H9 (cell line): ENCODE data around the gene TFF2. TPM values are rescaled to one million over a fixed set of nuclear protein-coding genes. Genes with fewer than 3 reads are reported as not detected.

Experiments used
- DNase-seq: peaks from one replicate; pipeline ENCODE4 v3.0.0-alpha.2; 2017
- H2AFZ ChIP-seq: one replicate; pipeline ENCODE4 v1.6.1; 2013; ENCODE audit warnings: mild to moderate bottlenecking, low read length, control low read depth, moderate library complexity
- H2AK5ac ChIP-seq: 2 replicates; pipeline ENCODE4 v1.6.1; 2013; ENCODE audit warnings: low read length, control low read depth, mixed read lengths; ENCODE audit not compliant: insufficient read length
- H2BK120ac ChIP-seq: one replicate; pipeline ENCODE4 v1.6.1; 2013; ENCODE audit warnings: low read depth, mild to moderate bottlenecking, low read length, control low read depth, inconsistent platforms; ENCODE audit not compliant: poor library complexity, severe bottlenecking
- H2BK12ac ChIP-seq: 2 replicates; pipeline ENCODE4 v1.6.1; 2013; ENCODE audit warnings: low read length, control low read depth, mixed read lengths, low read depth; ENCODE audit not compliant: insufficient read length
- H2BK15ac ChIP-seq: 2 replicates; pipeline ENCODE4 v1.6.1; 2013; ENCODE audit warnings: low read depth, low read length, control low read depth
- H2BK20ac ChIP-seq: one replicate; pipeline ENCODE4 v1.6.1; 2013; ENCODE audit warnings: low read depth, mild to moderate bottlenecking, low read length, control low read depth, inconsistent platforms; ENCODE audit not compliant: poor library complexity, severe bottlenecking
- H2BK5ac ChIP-seq: 2 replicates; pipeline ENCODE4 v1.6.1; 2013; ENCODE audit warnings: low read length, control low read depth, mixed read lengths; ENCODE audit not compliant: insufficient read length
- H3K14ac ChIP-seq: 2 replicates; pipeline ENCODE4 v1.6.1; 2013; ENCODE audit warnings: low read length, control low read depth; ENCODE audit not compliant: insufficient read depth
- H3K18ac ChIP-seq: 2 replicates; pipeline ENCODE4 v1.6.1; 2013; ENCODE audit warnings: low read depth, mild to moderate bottlenecking, mixed read lengths, low read length, control low read depth; ENCODE audit not compliant: insufficient read length
- H3K23ac ChIP-seq: 2 replicates; pipeline ENCODE4 v1.6.1; 2013; ENCODE audit warnings: low read length, control low read depth, mixed read lengths, low read depth; ENCODE audit not compliant: insufficient read length
- H3K23me2 ChIP-seq: 2 replicates; pipeline ENCODE4 v1.6.1; 2013; ENCODE audit warnings: low read depth, mild to moderate bottlenecking, mixed read lengths, low read length, control low read depth; ENCODE audit not compliant: insufficient read length, poor library complexity, severe bottlenecking
- H3K27ac ChIP-seq: 2 replicates; pipeline ENCODE4 v1.5.1; 2013; ENCODE audit warnings: low read length, control low read depth, mixed read lengths, low read depth; ENCODE audit not compliant: insufficient read length
- H3K27me3 ChIP-seq: 2 replicates; pipeline ENCODE4 v1.6.1; 2013; ENCODE audit warnings: low read length, control low read depth, inconsistent platforms; ENCODE audit not compliant: insufficient read depth
- H3K4ac ChIP-seq: 2 replicates; pipeline ENCODE4 v1.6.1; 2013; ENCODE audit warnings: low read depth, mild to moderate bottlenecking, control low read depth, inconsistent platforms, low read length, moderate library complexity
- H3K4me1 ChIP-seq: 2 replicates; pipeline ENCODE4 v1.6.1; 2013; ENCODE audit warnings: low read length, control low read depth, inconsistent platforms; ENCODE audit not compliant: insufficient read depth
- H3K4me2 ChIP-seq: 2 replicates; pipeline ENCODE4 v1.6.1; 2013; ENCODE audit warnings: low read length, control low read depth, mixed read lengths; ENCODE audit not compliant: insufficient read length, insufficient read depth
- H3K56ac ChIP-seq: 2 replicates; pipeline ENCODE4 v1.6.1; 2013; ENCODE audit warnings: low read depth, mild to moderate bottlenecking, mixed read lengths, low read length, control low read depth; ENCODE audit not compliant: insufficient read length
- H3K79me1 ChIP-seq: 2 replicates; pipeline ENCODE4 v1.6.1; 2013; ENCODE audit warnings: low read depth, mild to moderate bottlenecking, moderate library complexity, low read length, control low read depth, inconsistent platforms; ENCODE audit not compliant: insufficient read depth, poor library complexity, severe bottlenecking
- H3K79me2 ChIP-seq: 2 replicates; pipeline ENCODE4 v1.6.1; 2013; ENCODE audit warnings: low read length, control low read depth, inconsistent platforms; ENCODE audit not compliant: insufficient read depth
- H3K9ac ChIP-seq: 2 replicates; pipeline ENCODE4 v1.6.1; 2013; ENCODE audit warnings: low read length, control low read depth, mixed read lengths; ENCODE audit not compliant: insufficient read length; ENCODE audit errors: extremely low read depth
- H3K9me3 ChIP-seq: one replicate; pipeline ENCODE4 v1.6.1; 2013; ENCODE audit warnings: low read depth, low read length, inconsistent platforms; ENCODE audit not compliant: control insufficient read depth
- H3T11ph ChIP-seq: one replicate; pipeline ENCODE4 v1.6.1; 2013; ENCODE audit warnings: mild to moderate bottlenecking, low read length, control low read depth, inconsistent platforms
- H4K20me1 ChIP-seq: one replicate; pipeline ENCODE4 v1.6.1; 2013; ENCODE audit not compliant: control insufficient read depth, insufficient read length, insufficient read depth
- H4K5ac ChIP-seq: 2 replicates; pipeline ENCODE4 v1.6.1; 2013; ENCODE audit warnings: low read depth, mild to moderate bottlenecking, mixed read lengths, low read length, control low read depth; ENCODE audit not compliant: insufficient read length
- H4K8ac ChIP-seq: replicated peaks from 2 replicates; pipeline ENCODE4 v1.6.1; 2013; ENCODE audit warnings: low read length, control low read depth, mixed read lengths, low read depth; ENCODE audit not compliant: insufficient read length
- H4K91ac ChIP-seq: 2 replicates; pipeline ENCODE4 v1.6.1; 2013; ENCODE audit warnings: low read depth, mild to moderate bottlenecking, moderate library complexity, mixed read lengths, low read length, control low read depth; ENCODE audit not compliant: insufficient read length
- H3K27ac Mint-ChIP-seq, 3 experiments: 2 replicates in 2 of 3; 3 replicates in 1 of 3; pipeline ENCODE4 v1.8.0; 2020 to 2021; ENCODE audit warnings: mixed read lengths in 3 of 3, mild to moderate bottlenecking in 1 of 3, moderate library complexity in 1 of 3
- H3K27me3 Mint-ChIP-seq: 2 replicates; pipeline ENCODE4 v1.8.0; 2021; ENCODE audit warnings: low read depth, mild to moderate bottlenecking, moderate library complexity, mixed read lengths
- H3K36me3 Mint-ChIP-seq, 3 experiments: 2 replicates in 2 of 3; 3 replicates in 1 of 3; pipeline ENCODE4 v1.8.0; 2020 to 2021; ENCODE audit warnings: low read depth in 3 of 3, mixed read lengths in 3 of 3; ENCODE audit not compliant: insufficient read depth in 1 of 3
- H3K4me1 Mint-ChIP-seq, 2 experiments: 2 replicates each; pipeline ENCODE4 v1.8.0; 2020; ENCODE audit warnings: mixed read lengths in 2 of 2
- H3K4me3 Mint-ChIP-seq, 2 experiments: 2 replicates in 1 of 2; 3 replicates in 1 of 2; pipeline ENCODE4 v1.8.0; 2020 to 2021; ENCODE audit warnings: mild to moderate bottlenecking in 2 of 2, mixed read lengths in 2 of 2, moderate library complexity in 1 of 2
- H3K9me3 Mint-ChIP-seq, 2 experiments: 2 replicates in 1 of 2; 3 replicates in 1 of 2; pipeline ENCODE4 v1.8.0; 2020; ENCODE audit warnings: mild to moderate bottlenecking in 2 of 2, mixed read lengths in 2 of 2, moderate library complexity in 1 of 2
- WGBS: extraction: QIAGEN DNeasy Blood & Tissue Kit; methylation state at CpG from one replicate; pipeline ENCODE4 v1.1.7; 2013; ENCODE audit warnings: missing lambda C conversion rate, low lambda C conversion rate, mixed read lengths; ENCODE audit not compliant: insufficient read length; ENCODE audit errors: extremely low coverage; 5-methylcytosine and 5-hydroxymethylcytosine counted together
- total RNA-seq: library from RNA; stranded (reverse); gene quantifications from 2 replicates; pipeline ENCODE4 v1.2.1, GENCODE V29; 2021
- TF ChIP-seq, protein P1 (sequence below): fragments of 200-600 bp; sonication (generic); conservative IDR thresholded peaks from 3 replicates; pipeline ENCODE4 v1.8.0; 2021; ENCODE audit warnings: antibody characterized with exemption, mild to moderate bottlenecking

Gene TFF2
- total RNA-seq, 1 experiment from 2014 or later = not detected

GRCh38 chr21:42395905-42396651, 45.3 kb upstream of the TFF2 start, which contains the start of gene TMPRSS3:
TSS of gene TMPRSS3 (minus strand) at chr21:42396052. CDS start at chr21:42395417, 635 bp downstream.
- TF ChIP-seq, protein P1, sequence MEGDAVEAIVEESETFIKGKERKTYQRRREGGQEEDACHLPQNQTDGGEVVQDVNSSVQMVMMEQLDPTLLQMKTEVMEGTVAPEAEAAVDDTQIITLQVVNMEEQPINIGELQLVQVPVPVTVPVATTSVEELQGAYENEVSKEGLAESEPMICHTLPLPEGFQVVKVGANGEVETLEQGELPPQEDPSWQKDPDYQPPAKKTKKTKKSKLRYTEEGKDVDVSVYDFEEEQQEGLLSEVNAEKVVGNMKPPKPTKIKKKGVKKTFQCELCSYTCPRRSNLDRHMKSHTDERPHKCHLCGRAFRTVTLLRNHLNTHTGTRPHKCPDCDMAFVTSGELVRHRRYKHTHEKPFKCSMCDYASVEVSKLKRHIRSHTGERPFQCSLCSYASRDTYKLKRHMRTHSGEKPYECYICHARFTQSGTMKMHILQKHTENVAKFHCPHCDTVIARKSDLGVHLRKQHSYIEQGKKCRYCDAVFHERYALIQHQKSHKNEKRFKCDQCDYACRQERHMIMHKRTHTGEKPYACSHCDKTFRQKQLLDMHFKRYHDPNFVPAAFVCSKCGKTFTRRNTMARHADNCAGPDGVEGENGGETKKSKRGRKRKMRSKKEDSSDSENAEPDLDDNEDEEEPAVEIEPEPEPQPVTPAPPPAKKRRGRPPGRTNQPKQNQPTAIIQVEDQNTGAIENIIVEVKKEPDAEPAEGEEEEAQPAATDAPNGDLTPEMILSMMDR = no peak
- Histone ChIP-seq H4K8ac (no peak within 1 kb of the TSS), H3K4me1 (no peaks in the 10 kb centered on the region), H3K9ac (no peak within 1 kb of the TSS), H3K23ac (no peak within 1 kb of the TSS), H2BK12ac (no peak within 1 kb of the TSS), H4K20me1 (no peaks in the 10 kb centered on the region), H3K27me3 (no peaks in the 10 kb centered on the region), H2AK5ac (no peak within 1 kb of the TSS), H3K4me2 (no peak within 1 kb of the TSS), H3T11ph (no peak within 1 kb of the TSS), H2BK120ac (no peak within 1 kb of the TSS), H3K4ac (no peak within 1 kb of the TSS), H2BK15ac (no peak within 1 kb of the TSS), H4K91ac (no peak within 1 kb of the TSS), H3K56ac (no peak within 1 kb of the TSS), H3K79me2 (no peaks in the 10 kb centered on the region), H3K79me1 (no peaks in the 10 kb centered on the region), H3K18ac (no peak within 1 kb of the TSS), H2AFZ (no peak within 1 kb of the TSS), H3K14ac (no peak within 1 kb of the TSS), H4K5ac (no peak within 1 kb of the TSS), H3K23me2 (no peaks in the 10 kb centered on the region), H2BK5ac (no peak within 1 kb of the TSS), H3K27ac (no peak within 1 kb of the TSS), H3K9me3 (no peaks in the 10 kb centered on the region), H2BK20ac (no peak within 1 kb of the TSS)
- WGBS = no CpG with 5 or more reads among the region's 17 CpGs
- H3K4me3 Mint-ChIP-seq = no peak within 1 kb of the TSS
- H3K4me1 Mint-ChIP-seq = peaks cover 21 to 22% of the 10 kb centered on the region in 2 experiments
- H3K27me3 Mint-ChIP-seq = peaks cover 12% of the 10 kb centered on the region
- H3K36me3 Mint-ChIP-seq = no peaks in the 10 kb centered on the region
- no peak for DNase-seq
- no peak within 1 kb of the TSS; a peak in 2 of 7 replicates for H3K27ac Mint-ChIP-seq
- H3K9me3 Mint-ChIP-seq = no peaks in the 10 kb centered on the region
